Smooth muscle cell (in vitro differentiated cells): ENCODE data around the gene FZD1. TPM values are rescaled to one million over a fixed set of nuclear protein-coding genes. Genes with fewer than 3 reads are reported as not detected.

Source experiments
- DNase-seq: peaks from one replicate; lab custom pipeline; 2025; ENCODE audit not compliant: unreplicated experiment; lab: John Stamatoyannopoulos, UW
- H2AFZ ChIP-seq: fragments of 200-600 bp; sonication (generic); 2 replicates; pipeline ENCODE4 v1.6.0; 2016; ENCODE audit warnings: antibody characterized with exemption, low read depth, mild to moderate bottlenecking
- H3F3A ChIP-seq: fragments of 200-600 bp; sonication (generic); 2 replicates; pipeline ENCODE4 v1.6.0; 2017; ENCODE audit warnings: antibody characterized with exemption, low read depth
- H3K27ac ChIP-seq: fragments of 200-600 bp; sonication (generic); 2 replicates; pipeline ENCODE4 v1.5.1; 2016; ENCODE audit warnings: low read depth, mild to moderate bottlenecking
- H3K27me3 ChIP-seq: fragments of 200-600 bp; sonication (generic); 2 replicates; pipeline ENCODE4 v1.6.1; 2016; ENCODE audit warnings: low read depth, mild to moderate bottlenecking
- H3K36me3 ChIP-seq: fragments of 200-600 bp; sonication (generic); 2 replicates; pipeline ENCODE4 v1.5.1; 2016; ENCODE audit warnings: low read depth
- H3K4me1 ChIP-seq: fragments of 200-600 bp; sonication (generic); 2 replicates; pipeline ENCODE4 v1.5.1; 2016; ENCODE audit warnings: low read depth
- H3K4me2 ChIP-seq: fragments of 200-600 bp; sonication (generic); 2 replicates; pipeline ENCODE4 v1.6.0; 2016; ENCODE audit warnings: mild to moderate bottlenecking
- H3K4me3 ChIP-seq: fragments of 200-600 bp; sonication (generic); 2 replicates; pipeline ENCODE4 v1.5.1; 2016; ENCODE audit warnings: mild to moderate bottlenecking
- H3K79me2 ChIP-seq: fragments of 200-600 bp; sonication (generic); 2 replicates; pipeline ENCODE4 v1.6.0; 2016; ENCODE audit warnings: low read depth, mild to moderate bottlenecking
- H3K9ac ChIP-seq: fragments of 200-600 bp; sonication (generic); 2 replicates; pipeline ENCODE4 v1.6.0; 2016; ENCODE audit warnings: low read depth
- H3K9me3 ChIP-seq: fragments of 200-600 bp; sonication (generic); replicated peaks from 2 replicates; pipeline ENCODE4 v1.5.1; 2016; ENCODE audit warnings: low read depth
- H4K20me1 ChIP-seq: fragments of 200-600 bp; sonication (generic); 2 replicates; pipeline ENCODE4 v1.6.0; 2016; ENCODE audit warnings: low read depth
- CTCF ChIP-seq: fragments of 200-600 bp; sonication (generic); IDR thresholded peaks from 2 replicates; pipeline ENCODE4 v1.5.1; 2017; ENCODE audit warnings: borderline replicate concordance, mild to moderate bottlenecking, antibody characterized with exemption; ENCODE audit not compliant: insufficient read depth, poor library complexity, severe bottlenecking
- WGBS: methylation state at CpG from one replicate; pipeline ENCODE4 v1.1.7; 2016; ENCODE audit warnings: low lambda C conversion rate; 5-methylcytosine and 5-hydroxymethylcytosine counted together
- polyA plus RNA-seq: library from polyadenylated mRNA; unstranded; fragments of >200 nt; fragmentation: Nextera tagmentation; extraction: Ambion mirVana; gene quantifications from 2 replicates; pipeline ENCODE4 v1.2.1, GENCODE V29; 2016
- total RNA-seq: library from RNA; depleted of rRNA; stranded (reverse); fragments of >200 nt; gene quantifications from 2 replicates; pipeline ENCODE4 v1.2.3, GENCODE V29; 2014

The FZD1 gene
- total and polyA plus RNA-seq, 2 experiments from 2014 or later = 32.4 to 36.2 TPM

DNA sequence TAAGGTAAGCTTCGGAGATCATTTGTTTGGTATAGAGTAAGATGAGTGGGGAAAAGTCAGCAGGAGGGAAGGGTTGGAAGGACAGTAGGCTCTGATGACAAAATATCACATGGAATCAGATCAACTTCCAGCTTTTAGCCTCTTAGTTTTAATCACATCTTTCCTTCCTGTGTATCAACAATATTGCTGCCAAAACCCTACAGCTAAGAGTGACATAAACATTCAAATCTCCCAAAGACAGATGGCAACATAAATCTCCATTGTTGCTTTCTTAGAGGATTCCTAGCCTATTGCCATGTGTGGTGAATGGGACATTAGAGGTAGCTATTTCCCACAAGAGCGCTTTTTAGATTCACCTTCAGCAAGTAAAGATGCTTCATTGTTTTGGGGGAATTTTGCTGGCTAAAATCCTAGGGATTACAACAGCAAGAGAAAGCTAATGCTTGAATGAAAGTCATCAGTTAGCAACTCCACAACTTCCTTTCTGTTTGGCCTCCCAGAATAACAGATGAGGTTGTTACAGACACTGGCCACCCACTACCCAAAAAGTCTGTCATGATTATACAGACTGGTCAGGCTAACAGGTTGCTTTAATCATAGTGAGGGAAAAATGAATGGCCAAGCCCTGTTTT, 35.2 kb upstream of the FZD1 start:
- Histone ChIP-seq H4K20me1 (no peaks in the 10 kb centered on the region), H3K4me2 (no peak overlapping the region), H3K9ac (no peak overlapping the region), H3K36me3 (no peaks in the 10 kb centered on the region), H2AFZ (no peak overlapping the region), H3K9me3 (no peaks in the 10 kb centered on the region), H3F3A (no peaks in the 10 kb centered on the region), H3K4me1 (peaks cover 16% of the 10 kb centered on the region), H3K79me2 (no peaks in the 10 kb centered on the region), H3K27me3 (no peaks in the 10 kb centered on the region), H3K27ac (no peak overlapping the region), H3K4me3 (no peak overlapping the region)
- DNase-seq = no peak
- no peak for TF ChIP-seq CTCF
- 90% methylated on average over 2 of the region's 2 CpGs for WGBS

GRCh38 chr7:91230100-91230499, 34.1 kb upstream of the FZD1 start:
- Histone ChIP-seq H3K4me1 (peaks cover 16% of the 10 kb centered on the region), H3F3A (no peaks in the 10 kb centered on the region), H3K27ac (no peak overlapping the region), H2AFZ (no peak overlapping the region), H3K36me3 (no peaks in the 10 kb centered on the region), H3K79me2 (no peaks in the 10 kb centered on the region), H3K9me3 (no peaks in the 10 kb centered on the region), H3K4me2 (no peak overlapping the region), H3K27me3 (peaks cover 4% of the 10 kb centered on the region), H3K4me3 (no peak overlapping the region), H3K9ac (no peak overlapping the region), H4K20me1 (no peaks in the 10 kb centered on the region)
- WGBS = 91% methylated on average over 2 of the region's 2 CpGs
- no peak for DNase-seq
- TF ChIP-seq CTCF = no peak

DNA sequence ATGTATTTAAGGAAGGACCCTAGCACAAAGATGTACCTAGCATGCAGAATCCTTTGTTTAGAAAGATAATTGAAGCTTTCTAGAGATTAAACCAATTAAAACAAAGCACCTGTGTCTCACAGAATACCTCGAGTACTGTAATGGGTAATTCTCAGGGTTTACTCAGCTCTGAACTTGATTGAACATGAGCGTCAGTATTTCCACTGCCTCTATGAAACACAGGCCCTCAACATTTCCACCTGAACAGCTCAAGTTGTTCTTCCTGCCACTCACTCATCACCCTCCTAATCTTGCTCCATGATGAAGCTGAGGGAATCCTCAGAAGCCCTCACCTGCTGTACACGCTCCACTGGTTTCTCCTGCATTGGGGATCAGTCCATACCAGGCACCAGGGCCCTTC, 33.7 kb upstream of the FZD1 start:
- Histone ChIP-seq H3F3A (no peaks in the 10 kb centered on the region), H3K9ac (no peak overlapping the region), H3K27me3 (peaks cover 4% of the 10 kb centered on the region), H3K4me2 (no peak overlapping the region), H4K20me1 (no peaks in the 10 kb centered on the region), H3K36me3 (no peaks in the 10 kb centered on the region), H3K27ac (no peak overlapping the region), H3K79me2 (no peaks in the 10 kb centered on the region), H3K9me3 (no peaks in the 10 kb centered on the region), H3K4me3 (no peak overlapping the region), H2AFZ (no peak overlapping the region), H3K4me1 (peaks cover 16% of the 10 kb centered on the region)
- DNase-seq = no peak
- no peak for TF ChIP-seq CTCF
- WGBS = 88% methylated on average over 3 of the region's 3 CpGs

DNA sequence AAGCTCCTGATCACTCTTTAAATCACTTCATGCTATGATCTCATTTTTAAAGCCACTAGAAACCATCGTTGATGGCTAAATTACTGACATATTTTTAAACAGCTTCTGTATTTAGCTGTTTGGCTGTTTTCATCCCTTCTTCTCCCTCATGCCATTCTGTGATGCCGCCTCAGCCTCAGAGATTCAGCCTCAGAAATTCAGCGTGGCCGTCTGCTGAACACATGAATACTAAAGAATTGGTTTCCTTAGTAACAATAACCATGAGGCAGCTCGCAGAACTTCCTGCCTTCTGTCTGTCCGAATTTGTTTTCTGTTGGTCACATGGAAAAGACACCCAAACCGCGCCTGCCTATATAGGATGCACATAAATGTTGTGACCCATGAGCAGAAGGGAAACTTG, 31.0 kb upstream of the FZD1 start:
- no peaks in the 10 kb centered on the region for H3K9me3 ChIP-seq
- TF ChIP-seq CTCF = no peak
- no peaks in the 10 kb centered on the region for H3K36me3 ChIP-seq
- no peak overlapping the region for H3K4me3 ChIP-seq
- H3K27ac ChIP-seq = no peak overlapping the region
- no peaks in the 10 kb centered on the region for H3F3A ChIP-seq
- no peaks in the 10 kb centered on the region for H3K79me2 ChIP-seq
- peaks cover 4% of the 10 kb centered on the region for H3K27me3 ChIP-seq
- H3K4me1 ChIP-seq = peaks cover 12% of the 10 kb centered on the region
- 90% methylated on average over 8 of the region's 8 CpGs for WGBS
- H4K20me1 ChIP-seq = no peaks in the 10 kb centered on the region
- no peak overlapping the region for H2AFZ ChIP-seq
- no peak for DNase-seq
- H3K4me2 ChIP-seq = no peak overlapping the region
- no peak overlapping the region for H3K9ac ChIP-seq
